ENCODE results near the gene SLC22A4.

DNA sequence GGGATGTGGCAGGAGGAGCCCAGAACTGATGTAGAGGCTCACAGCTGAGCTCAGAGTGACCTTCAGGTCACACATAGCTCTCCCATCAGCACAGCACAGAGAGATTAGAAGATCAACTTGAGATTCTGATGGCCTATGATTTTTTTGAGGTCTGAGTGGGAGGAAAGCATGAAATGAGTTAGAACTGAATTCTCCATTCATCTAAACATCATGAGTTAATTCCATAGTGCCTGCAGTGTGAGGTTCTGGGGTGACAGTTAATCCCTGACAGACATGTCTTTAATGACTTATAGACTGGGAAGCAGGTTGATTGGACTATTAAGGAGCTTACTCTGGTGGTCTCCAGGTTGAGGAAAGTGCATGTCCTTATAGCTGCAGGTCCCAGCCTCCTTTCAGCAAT is 97.7 kb downstream of the SLC22A4 start:
- TF ChIP-seq, protein P1, sequence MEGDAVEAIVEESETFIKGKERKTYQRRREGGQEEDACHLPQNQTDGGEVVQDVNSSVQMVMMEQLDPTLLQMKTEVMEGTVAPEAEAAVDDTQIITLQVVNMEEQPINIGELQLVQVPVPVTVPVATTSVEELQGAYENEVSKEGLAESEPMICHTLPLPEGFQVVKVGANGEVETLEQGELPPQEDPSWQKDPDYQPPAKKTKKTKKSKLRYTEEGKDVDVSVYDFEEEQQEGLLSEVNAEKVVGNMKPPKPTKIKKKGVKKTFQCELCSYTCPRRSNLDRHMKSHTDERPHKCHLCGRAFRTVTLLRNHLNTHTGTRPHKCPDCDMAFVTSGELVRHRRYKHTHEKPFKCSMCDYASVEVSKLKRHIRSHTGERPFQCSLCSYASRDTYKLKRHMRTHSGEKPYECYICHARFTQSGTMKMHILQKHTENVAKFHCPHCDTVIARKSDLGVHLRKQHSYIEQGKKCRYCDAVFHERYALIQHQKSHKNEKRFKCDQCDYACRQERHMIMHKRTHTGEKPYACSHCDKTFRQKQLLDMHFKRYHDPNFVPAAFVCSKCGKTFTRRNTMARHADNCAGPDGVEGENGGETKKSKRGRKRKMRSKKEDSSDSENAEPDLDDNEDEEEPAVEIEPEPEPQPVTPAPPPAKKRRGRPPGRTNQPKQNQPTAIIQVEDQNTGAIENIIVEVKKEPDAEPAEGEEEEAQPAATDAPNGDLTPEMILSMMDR (IDR thresholded peaks at IDR 0.05) = no peak
- no peak for TF ChIP-seq POLR2A (IDR thresholded peaks at IDR 0.05)
